OCI-LY7 (cell line): ENCODE data around the gene RBBP8NL.

Experiments
- EZH2phosphoT487 ChIP-seq: fragments of 200-600 bp; sonication (generic); IDR thresholded peaks from 2 replicates; pipeline ENCODE4 v1.6.1; 2018; ENCODE audit warnings: low read depth, borderline replicate concordance, mild to moderate bottlenecking, mixed run types, antibody characterized with exemption, low read length, moderate library complexity, mixed read lengths
- TF ChIP-seq, protein P1 (sequence below): fragments of 200-600 bp; sonication (generic); conservative IDR thresholded peaks from 2 replicates; pipeline ENCODE4 v1.5.1; 2014; ENCODE audit warnings: mild to moderate bottlenecking, antibody characterized with exemption, low read length, moderate library complexity, mixed read lengths

DNA sequence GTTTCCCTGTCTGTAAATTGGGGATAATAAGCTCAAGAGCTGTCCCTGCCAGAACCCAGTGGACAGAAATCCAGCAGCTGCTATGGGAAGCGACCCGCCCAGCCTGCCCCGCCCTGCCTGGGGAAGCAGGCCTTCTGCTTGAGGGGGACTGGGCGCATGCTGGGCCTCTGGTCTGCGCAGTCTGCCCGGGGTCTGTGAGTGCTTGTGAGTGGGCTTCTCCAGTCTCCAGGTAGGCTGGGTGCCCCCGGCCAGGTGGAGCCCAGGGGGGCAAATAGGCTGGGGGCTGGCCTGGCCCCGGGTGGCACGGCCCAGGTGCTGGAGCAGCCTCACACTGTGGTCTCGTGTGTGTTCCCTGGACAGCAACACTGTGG is 648 bp upstream of the RBBP8NL start:
- TF ChIP-seq EZH2phosphoT487: no peak
- TF ChIP-seq, protein P1, sequence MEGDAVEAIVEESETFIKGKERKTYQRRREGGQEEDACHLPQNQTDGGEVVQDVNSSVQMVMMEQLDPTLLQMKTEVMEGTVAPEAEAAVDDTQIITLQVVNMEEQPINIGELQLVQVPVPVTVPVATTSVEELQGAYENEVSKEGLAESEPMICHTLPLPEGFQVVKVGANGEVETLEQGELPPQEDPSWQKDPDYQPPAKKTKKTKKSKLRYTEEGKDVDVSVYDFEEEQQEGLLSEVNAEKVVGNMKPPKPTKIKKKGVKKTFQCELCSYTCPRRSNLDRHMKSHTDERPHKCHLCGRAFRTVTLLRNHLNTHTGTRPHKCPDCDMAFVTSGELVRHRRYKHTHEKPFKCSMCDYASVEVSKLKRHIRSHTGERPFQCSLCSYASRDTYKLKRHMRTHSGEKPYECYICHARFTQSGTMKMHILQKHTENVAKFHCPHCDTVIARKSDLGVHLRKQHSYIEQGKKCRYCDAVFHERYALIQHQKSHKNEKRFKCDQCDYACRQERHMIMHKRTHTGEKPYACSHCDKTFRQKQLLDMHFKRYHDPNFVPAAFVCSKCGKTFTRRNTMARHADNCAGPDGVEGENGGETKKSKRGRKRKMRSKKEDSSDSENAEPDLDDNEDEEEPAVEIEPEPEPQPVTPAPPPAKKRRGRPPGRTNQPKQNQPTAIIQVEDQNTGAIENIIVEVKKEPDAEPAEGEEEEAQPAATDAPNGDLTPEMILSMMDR: no peak
